ENCODE measurements around the gene ICA1.
"Not testable (repeated sequence)": the region's sequence is repeated elsewhere in the genome, so short reads cannot be mapped to it uniquely, and the experiment has no call there.

Gene ICA1

GRCh38 chr7:8113184-8113583, 148.8 kb downstream of the ICA1 start:
- H3K4me3 ChIP-seq (ENCODE audit: low read depth, low read length): no peak overlapping the region
- DNase-seq (ENCODE audit: low read depth): no peak
- TF ChIP-seq MAX (IDR thresholded peaks at IDR 0.05; ENCODE audit: low read depth, low read length): no peak
- no peak for TF ChIP-seq CTCF (IDR thresholded peaks at IDR 0.05; ENCODE audit: low read depth, low read length)
- TF ChIP-seq MYC (IDR thresholded peaks at IDR 0.05; ENCODE audit: low read depth, low read length): no peak
- no peak for TF ChIP-seq POLR2A (IDR thresholded peaks at IDR 0.05; ENCODE audit: extremely low read depth, insufficient read length)

GRCh38 chr7:8112685-8113084, 149.3 kb downstream of the ICA1 start:
- DNase-seq (ENCODE audit: low read depth): no peak
- TF ChIP-seq POLR2A (IDR thresholded peaks at IDR 0.05; ENCODE audit: extremely low read depth, insufficient read length) (no peak), MYC (IDR thresholded peaks at IDR 0.05; ENCODE audit: low read depth, low read length) (no peak)
- no peak overlapping the region for H3K4me3 ChIP-seq (ENCODE audit: low read depth, low read length)

DNA sequence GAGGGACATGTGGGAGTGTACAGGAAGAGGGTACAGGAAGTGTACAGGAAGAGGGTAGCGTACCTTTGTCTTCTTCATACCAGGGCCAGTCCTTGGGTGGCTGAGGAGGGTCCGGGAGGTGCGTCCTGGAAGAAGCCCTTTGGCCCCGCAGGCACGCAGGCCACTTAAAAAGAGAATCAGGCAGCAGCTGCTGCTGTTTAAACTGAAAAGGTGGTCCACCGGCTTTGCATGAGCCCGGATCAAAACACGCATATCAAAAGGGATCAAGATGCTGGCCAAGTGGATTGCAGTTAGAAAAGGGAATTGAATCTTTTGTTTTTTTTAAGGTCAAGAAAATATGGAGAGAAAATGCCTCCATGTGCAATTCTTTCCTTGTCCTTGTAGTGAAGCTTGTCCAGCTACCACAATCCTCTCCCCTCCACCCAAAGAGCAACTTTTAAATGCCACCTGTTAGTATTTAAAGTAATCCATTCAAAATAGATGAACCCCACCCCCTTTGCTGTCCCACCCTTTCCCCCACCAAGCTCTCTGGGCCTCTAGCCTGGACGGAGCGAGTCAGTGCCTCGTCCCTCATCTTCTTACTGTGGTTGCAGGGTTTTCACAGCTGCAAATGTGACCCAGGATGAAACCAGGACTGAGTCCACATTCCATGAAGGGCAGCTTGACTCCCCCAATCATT, 150.5 kb downstream of the ICA1 start:
- TF ChIP-seq MYC (IDR thresholded peaks at IDR 0.05; ENCODE audit: low read depth, low read length): no peak
- TF ChIP-seq CTCF (IDR thresholded peaks at IDR 0.05; ENCODE audit: low read depth, low read length): no peak
- no peak for TF ChIP-seq POLR2A (IDR thresholded peaks at IDR 0.05; ENCODE audit: extremely low read depth, insufficient read length)
- no peak for TF ChIP-seq MAX (IDR thresholded peaks at IDR 0.05; ENCODE audit: low read depth, low read length)
- H3K4me3 ChIP-seq (ENCODE audit: low read depth, low read length): no peak overlapping the region
- no peak for DNase-seq (ENCODE audit: low read depth)

GRCh38 chr7:8109196-8110022, 152.6 kb downstream of the ICA1 start:
- no peak overlapping the region for H3K4me3 ChIP-seq (ENCODE audit: low read depth, low read length)
- no peak for TF ChIP-seq MAX (IDR thresholded peaks at IDR 0.05; ENCODE audit: low read depth, low read length)
- no peak for TF ChIP-seq POLR2A (IDR thresholded peaks at IDR 0.05; ENCODE audit: extremely low read depth, insufficient read length)
- TF ChIP-seq CTCF (IDR thresholded peaks at IDR 0.05; ENCODE audit: low read depth, low read length): no peak
- no peak for TF ChIP-seq MYC (IDR thresholded peaks at IDR 0.05; ENCODE audit: low read depth, low read length)
- no peak for DNase-seq (ENCODE audit: low read depth)

GRCh38 chr7:8105449-8106095, 156.4 kb downstream of the ICA1 start:
- no peak for DNase-seq (ENCODE audit: low read depth)
- H3K4me3 ChIP-seq (ENCODE audit: low read depth, low read length): no peak overlapping the region
- no peak for TF ChIP-seq POLR2A (IDR thresholded peaks at IDR 0.05; ENCODE audit: extremely low read depth, insufficient read length)
- TF ChIP-seq CTCF (IDR thresholded peaks at IDR 0.05; ENCODE audit: low read depth, low read length): no peak
- TF ChIP-seq MYC (IDR thresholded peaks at IDR 0.05; ENCODE audit: low read depth, low read length): no peak
- no peak for TF ChIP-seq MAX (IDR thresholded peaks at IDR 0.05; ENCODE audit: low read depth, low read length)

DNA sequence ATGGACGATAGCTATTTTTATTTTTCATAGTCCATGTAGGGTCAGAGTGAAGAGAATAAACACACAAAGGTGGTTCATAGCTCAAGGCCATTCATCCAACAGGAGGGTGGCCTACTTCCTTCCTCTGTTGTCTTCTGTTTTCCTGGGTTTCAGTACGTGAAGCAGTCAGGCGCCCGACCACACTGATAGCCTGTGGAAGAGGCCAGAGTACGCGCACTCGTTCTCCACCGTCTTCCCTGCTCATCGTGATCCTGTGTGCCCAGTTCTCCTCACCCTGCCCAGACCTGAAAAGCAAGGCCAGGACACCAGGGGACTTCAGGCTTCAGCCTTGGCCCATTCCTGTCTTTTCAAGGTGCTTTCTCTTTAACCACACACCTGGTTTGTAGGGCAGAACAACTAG, 158.7 kb downstream of the ICA1 start:
- no peak overlapping the region for H3K4me3 ChIP-seq (ENCODE audit: low read depth, low read length)
- DNase-seq (ENCODE audit: low read depth): no peak
- no peak for TF ChIP-seq POLR2A (IDR thresholded peaks at IDR 0.05; ENCODE audit: extremely low read depth, insufficient read length)
- TF ChIP-seq MYC (IDR thresholded peaks at IDR 0.05; ENCODE audit: low read depth, low read length): no peak
- no peak for TF ChIP-seq MAX (IDR thresholded peaks at IDR 0.05; ENCODE audit: low read depth, low read length)
- no peak for TF ChIP-seq CTCF (IDR thresholded peaks at IDR 0.05; ENCODE audit: low read depth, low read length)

- not testable (repeated sequence) for H3K4me3 ChIP-seq (ENCODE audit: low read depth, low read length); DNase-seq (ENCODE audit: low read depth)
These were observed 160.7 kb downstream of the ICA1 start for GRCh38 chr7:8101292-8101691.

Data from NB4 (cell line).